Spleen (tissue), 11 donors: Measurements from ENCODE around the gene SLC9A8. TPM values are rescaled to one million over a fixed set of nuclear protein-coding genes. Genes with fewer than 3 reads are reported as not detected.
A peak's percentile ranks its signal among the peaks of the same experiment; 100 is the strongest.

Experiments
- DNase-seq: peaks from one replicate; pipeline ENCODE4 v3.0.0-alpha.2; 2020
- H3K27ac ChIP-seq, 8 donors: fragments of 200-600 bp; sonication (generic) in 7 of 8; 1 replicate in 4 of 8; 2 replicates in 4 of 8; pipeline versions ENCODE4 v1.5.0 to v1.8.0; 2016 to 2021; ENCODE audit warnings: inconsistent platforms in 4 of 8, mild to moderate bottlenecking in 4 of 8, moderate library complexity in 1 of 8
- H3K27me3 ChIP-seq, 7 donors: fragments of 200-600 bp; sonication (generic) in 6 of 7; replicated peaks in 1 of 7; 1 replicate in 4 of 7; 2 replicates in 3 of 7; pipeline versions ENCODE4 v1.5.0 to v1.8.0; 2016 to 2021; ENCODE audit warnings: inconsistent platforms in 3 of 7, mild to moderate bottlenecking in 1 of 7
- H3K36me3 ChIP-seq, 6 donors: fragments of 200-600 bp; sonication (generic) in 5 of 6; 1 replicate in 4 of 6; 2 replicates in 2 of 6; pipeline versions ENCODE4 v1.5.0 to v1.8.0; 2016 to 2021; ENCODE audit warnings: inconsistent platforms in 2 of 6
- H3K4me1 ChIP-seq, 6 donors: fragments of 200-600 bp; sonication (generic) in 5 of 6; 1 replicate in 3 of 6; 2 replicates in 3 of 6; pipeline versions ENCODE4 v1.5.0 to v1.8.0; 2016 to 2021; ENCODE audit warnings: inconsistent platforms in 3 of 6
- H3K4me3 ChIP-seq, 8 donors: fragments of 200-600 bp; sonication (generic) in 7 of 8; 1 replicate in 4 of 8; 2 replicates in 4 of 8; pipeline versions ENCODE4 v1.5.0 to v1.8.0; 2016 to 2021; ENCODE audit warnings: inconsistent platforms in 4 of 8, mild to moderate bottlenecking in 4 of 8, moderate library complexity in 2 of 8
- H3K9me3 ChIP-seq, 8 donors: fragments of 200-600 bp; sonication (generic) in 7 of 8; 1 replicate in 4 of 8; 2 replicates in 4 of 8; pipeline versions ENCODE4 v1.5.0 to v1.8.0; 2016 to 2021; ENCODE audit warnings: inconsistent platforms in 4 of 8
- POLR2A ChIP-seq, 3 donors: fragments of 450-650 bp; IDR thresholded peaks; one replicate each; pipeline ENCODE4 v1.5.1; 2017; ENCODE audit warnings: antibody characterized with exemption in 3 of 3, mild to moderate bottlenecking in 1 of 3
- POLR2AphosphoS5 ChIP-seq, 3 donors: sonication (generic); formaldehyde crosslinking; IDR thresholded peaks; one replicate each; pipeline ENCODE4 v1.5.1; 2017; ENCODE audit warnings: antibody characterized with exemption in 3 of 3
- WGBS, 5 donors: extraction: QIAGEN DNeasy Blood & Tissue Kit in 3 of 5; methylation state at CpG; one replicate each; pipeline versions ENCODE4 v1.1.5 to v1.1.7; 2013 to 2018; 5-methylcytosine and 5-hydroxymethylcytosine counted together
- intact Hi-C: fragments of 100-400 bp; cut with DNase I; formaldehyde crosslinking; loops from one replicate; pipeline ENCODE4 v1.15.0; 2023; ENCODE audit warnings: low total_unique reads
- polyA plus RNA-seq, 3 donors: library from polyadenylated mRNA; stranded (reverse); fragments of 200-250 nt; gene quantifications; one replicate each; pipeline ENCODE4 v1.2.1, GENCODE V29; 2013
- total RNA-seq, 7 donors: library from RNA; depleted of rRNA in 3 of 7; stranded (reverse); fragments of >200 nt in 3 of 7; fragmentation: NEBNext Ultra II Directional in 4 of 7; extraction: Animal tissue kit (Norgen Biotek cat#: 25700) in 4 of 7; gene quantifications; one replicate each; pipeline versions ENCODE4 v1.1.0 to v1.2.1, GENCODE V29; 2016 to 2021
- TF ChIP-seq, protein P1 (sequence below), 11 experiments: fragments of 200-600 bp in 7 of 11; fragments of 450-650 bp in 4 of 11; sonication (generic) in 4 of 11; IDR thresholded peaks in 8 of 11; conservative IDR thresholded peaks in 3 of 11; 1 replicate in 7 of 11; 2 replicates in 4 of 11; pipeline versions ENCODE4 v1.4.0 to v1.8.0; 2016 to 2021; ENCODE audit warnings: antibody characterized with exemption in 11 of 11, inconsistent platforms in 4 of 11, mild to moderate bottlenecking in 1 of 11
- donor health status: healthy with polysubstance abuse.
- donor health status: DM: no; HTN: no; CAD: no; lungs with moderate emphysema.
- donor health status: DM: no; HTN: no; CAD: no.
- donor health status: Bipolar disorder and iron deficiency.
- donor health status: healthy.
- donor health status: DM: no; HTN: no; CAD: no.
- donor health status: DM: yes; HTN: yes; CAD: no.

SLC9A8 gene
- total and polyA plus RNA-seq, 10 donors = 4.6 to 35.3 (median 22.3) TPM

DNA sequence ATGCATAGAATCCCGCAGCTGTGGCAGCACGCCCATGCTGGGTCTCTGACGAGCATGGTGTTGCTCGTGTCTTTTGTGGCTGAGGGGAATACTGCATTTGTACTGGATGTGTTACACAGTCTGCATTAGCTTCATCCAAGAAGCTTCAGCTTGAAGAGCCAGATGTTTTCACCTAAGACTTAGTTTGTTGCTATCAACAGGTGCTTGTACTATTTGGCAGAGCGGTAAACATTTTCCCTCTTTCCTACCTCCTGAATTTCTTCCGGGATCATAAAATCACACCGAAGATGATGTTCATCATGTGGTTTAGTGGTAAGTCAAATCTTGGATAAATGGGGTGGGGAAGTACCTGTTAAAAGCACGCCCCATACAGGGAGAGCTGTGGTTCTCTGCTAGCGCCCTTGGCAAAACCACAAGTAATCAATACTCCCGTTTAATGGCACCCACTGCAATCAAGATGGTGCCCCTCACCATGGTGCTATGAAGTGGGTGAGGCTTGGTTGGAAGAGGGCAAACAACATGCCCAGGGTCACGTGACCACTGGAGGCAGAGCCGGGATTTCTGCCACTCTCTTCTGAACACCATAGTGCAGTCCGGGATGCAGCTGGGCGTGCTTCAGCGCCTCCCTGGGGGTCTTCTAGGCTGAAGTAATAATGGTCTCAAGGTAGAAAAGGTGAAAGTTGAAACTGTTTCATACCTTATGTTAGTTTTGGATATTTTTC lies 68.3 kb downstream of the SLC9A8 start:
- no peak overlapping the region for H3K4me3 ChIP-seq
- no peak overlapping the region for H3K27ac ChIP-seq
- no peaks in the 10 kb centered on the region for H3K4me1 ChIP-seq
- peaks cover 7 to 100% (median 76%) of the 10 kb centered on the region in 6 donors for H3K36me3 ChIP-seq
- no peaks in the 10 kb centered on the region for H3K27me3 ChIP-seq
- 90 to 96% (median 93%) methylated on average over 15 of the region's 15 CpGs for WGBS, 5 donors
- H3K9me3 ChIP-seq = no peaks in the 10 kb centered on the region
- no peak for DNase-seq
- intact Hi-C loops = no loop called here
- TF ChIP-seq POLR2AphosphoS5 (IDR thresholded peaks at IDR 0.05) (no peak), POLR2A (IDR thresholded peaks at IDR 0.05) (no peak)
- TF ChIP-seq, protein P1, sequence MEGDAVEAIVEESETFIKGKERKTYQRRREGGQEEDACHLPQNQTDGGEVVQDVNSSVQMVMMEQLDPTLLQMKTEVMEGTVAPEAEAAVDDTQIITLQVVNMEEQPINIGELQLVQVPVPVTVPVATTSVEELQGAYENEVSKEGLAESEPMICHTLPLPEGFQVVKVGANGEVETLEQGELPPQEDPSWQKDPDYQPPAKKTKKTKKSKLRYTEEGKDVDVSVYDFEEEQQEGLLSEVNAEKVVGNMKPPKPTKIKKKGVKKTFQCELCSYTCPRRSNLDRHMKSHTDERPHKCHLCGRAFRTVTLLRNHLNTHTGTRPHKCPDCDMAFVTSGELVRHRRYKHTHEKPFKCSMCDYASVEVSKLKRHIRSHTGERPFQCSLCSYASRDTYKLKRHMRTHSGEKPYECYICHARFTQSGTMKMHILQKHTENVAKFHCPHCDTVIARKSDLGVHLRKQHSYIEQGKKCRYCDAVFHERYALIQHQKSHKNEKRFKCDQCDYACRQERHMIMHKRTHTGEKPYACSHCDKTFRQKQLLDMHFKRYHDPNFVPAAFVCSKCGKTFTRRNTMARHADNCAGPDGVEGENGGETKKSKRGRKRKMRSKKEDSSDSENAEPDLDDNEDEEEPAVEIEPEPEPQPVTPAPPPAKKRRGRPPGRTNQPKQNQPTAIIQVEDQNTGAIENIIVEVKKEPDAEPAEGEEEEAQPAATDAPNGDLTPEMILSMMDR (IDR thresholded peaks at IDR 0.05 in 8 of 11, conservative IDR thresholded peaks at IDR 0.05 in 3 of 11) = no peak

DNA sequence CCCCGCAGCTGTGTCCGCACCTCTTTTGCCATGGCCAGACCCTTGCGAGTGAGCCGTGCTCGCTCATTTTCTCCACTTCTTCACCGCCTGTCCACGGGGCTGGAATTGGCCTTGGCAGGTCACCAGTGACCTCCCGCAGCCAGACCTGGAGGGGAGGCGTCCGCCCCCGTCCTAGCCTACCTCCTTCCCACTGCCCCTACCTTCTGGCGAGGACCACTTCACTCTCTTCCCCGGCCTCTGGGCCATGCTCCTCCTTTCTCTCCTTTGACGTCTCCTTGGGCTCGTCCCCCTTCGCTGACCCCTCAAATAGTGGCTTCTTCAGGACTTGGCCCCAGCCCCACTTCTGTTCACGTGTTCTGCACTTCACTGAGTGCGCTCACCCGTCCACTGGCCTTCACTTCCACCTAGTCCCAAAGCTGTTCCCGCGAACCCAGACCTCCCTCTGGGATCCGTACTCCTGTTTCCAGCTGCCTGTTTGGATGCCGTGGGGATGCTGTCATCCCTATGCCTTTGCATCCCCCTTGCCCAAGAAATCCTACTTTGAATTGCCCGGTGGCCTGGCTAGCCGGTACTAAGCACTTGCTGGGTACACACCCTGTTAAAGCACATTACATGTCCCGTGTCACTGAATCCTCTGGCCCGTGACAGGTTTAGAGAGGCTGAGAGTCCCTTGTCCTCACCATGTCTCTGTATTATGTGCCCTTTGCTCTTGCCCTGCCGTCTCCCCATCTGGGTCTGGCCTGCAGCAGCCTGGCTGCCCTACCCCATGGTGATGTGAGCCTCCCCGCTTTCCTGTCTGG lies 69.7 kb downstream of the SLC9A8 start:
- intact Hi-C loops = no loop called here
- WGBS, 5 donors = 90 to 94% (median 93%) methylated on average over 28 to 29 of the region's 29 CpGs
- peak overlapping the region in 1 of 8 donors; percentile 24 for H3K27ac ChIP-seq
- peaks cover 0 to 14% (median 8%) of the 10 kb centered on the region in 6 donors for H3K4me1 ChIP-seq
- H3K36me3 ChIP-seq = peaks cover 7 to 100% (median 77%) of the 10 kb centered on the region in 6 donors
- TF ChIP-seq POLR2AphosphoS5 (IDR thresholded peaks at IDR 0.05) (peak in 2 of 3 donors; percentile 20 to 52), POLR2A (IDR thresholded peaks at IDR 0.05) (no peak)
- no peak overlapping the region for H3K4me3 ChIP-seq
- no peak for DNase-seq
- H3K27me3 ChIP-seq = no peaks in the 10 kb centered on the region
- no peaks in the 10 kb centered on the region for H3K9me3 ChIP-seq

DNA sequence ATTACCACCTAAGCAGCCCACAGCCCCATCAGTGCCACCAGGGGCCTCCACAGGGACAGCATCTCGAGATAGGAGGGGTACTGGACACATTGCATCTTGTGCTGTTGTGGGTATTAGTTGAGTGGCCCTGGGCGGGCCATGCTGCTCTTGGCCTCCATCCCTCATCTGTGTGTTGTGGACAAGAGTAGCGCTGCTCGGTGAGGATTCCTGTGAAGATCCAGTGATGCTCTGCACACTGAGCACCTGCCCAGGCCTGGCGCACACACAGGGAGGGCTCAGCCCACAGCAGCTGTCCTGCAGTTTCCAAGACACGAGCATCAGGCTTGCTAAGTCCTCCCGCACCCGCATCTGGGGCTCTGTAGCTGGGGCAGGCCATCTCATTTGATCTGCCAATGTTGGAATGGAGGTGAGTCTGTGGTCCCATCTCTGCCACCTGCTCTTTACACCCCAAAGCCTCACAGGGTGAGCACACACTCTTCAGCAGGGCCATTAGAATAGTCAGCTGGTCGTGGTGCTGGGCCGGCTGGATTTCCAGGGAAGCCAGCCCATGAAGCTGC lies 70.7 kb downstream of the SLC9A8 start:
- DNase-seq = no peak
- H3K27ac ChIP-seq = peak overlapping the region in 1 of 8 donors; percentile 8
- peaks cover 6 to 24% (median 17%) of the 10 kb centered on the region in 6 donors for H3K4me1 ChIP-seq
- WGBS, 5 donors = 96 to 100% (median 97%) methylated on average over 5 to 10 of the region's 10 CpGs
- no peaks in the 10 kb centered on the region for H3K27me3 ChIP-seq
- no peak for TF ChIP-seq POLR2A (IDR thresholded peaks at IDR 0.05)
- TF ChIP-seq, protein P1 (IDR thresholded peaks at IDR 0.05 in 8 of 11, conservative IDR thresholded peaks at IDR 0.05 in 3 of 11) = no peak
- no peak for TF ChIP-seq POLR2AphosphoS5 (IDR thresholded peaks at IDR 0.05)
- H3K4me3 ChIP-seq = no peak overlapping the region
- no peaks in the 10 kb centered on the region for H3K9me3 ChIP-seq
- intact Hi-C loops = no loop called here
- peaks cover 7 to 100% (median 77%) of the 10 kb centered on the region in 6 donors for H3K36me3 ChIP-seq

DNA sequence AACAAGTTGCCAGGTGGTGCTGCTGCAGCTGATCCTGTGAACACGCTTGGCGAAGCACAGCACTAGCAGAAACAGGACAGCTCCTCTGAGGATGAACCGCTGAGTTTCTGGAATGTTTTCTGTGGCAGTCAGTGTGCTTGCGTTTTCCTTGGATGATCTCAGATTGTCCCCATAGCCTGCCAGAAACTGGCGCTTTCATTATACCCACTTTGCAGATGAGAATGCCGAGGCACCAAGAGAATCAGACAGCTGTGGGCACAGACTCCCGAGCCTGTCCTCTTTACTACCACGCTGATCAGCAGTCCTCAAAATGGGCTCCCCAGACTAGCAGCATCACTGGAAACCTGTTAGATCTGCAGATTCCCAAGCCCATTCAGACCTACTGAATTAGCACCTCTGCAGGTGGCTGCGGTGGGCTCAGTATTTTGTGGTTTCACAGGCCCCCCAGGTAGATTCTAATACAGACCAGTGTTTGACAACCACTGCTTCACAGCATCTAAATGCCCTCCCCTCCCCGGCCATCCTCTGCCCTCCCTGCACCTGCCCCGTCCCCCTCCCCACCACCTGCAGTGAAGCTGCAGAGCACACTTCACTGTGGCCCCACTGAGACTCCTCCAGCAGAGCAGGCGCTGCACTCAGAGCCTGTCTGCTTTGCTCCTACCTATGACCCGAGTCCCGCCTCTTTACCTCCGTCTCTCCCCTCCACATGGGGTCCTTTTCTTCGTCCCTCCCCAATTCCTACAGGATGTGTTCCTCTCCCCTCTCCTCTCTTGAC lies 73.1 kb downstream of the SLC9A8 start:
- no peak for DNase-seq

More for the DNA sequence above, 73.1 kb downstream of the SLC9A8 start:
- Histone ChIP-seq H3K27ac (peak overlapping the region; percentile 54 to 93 (median 84)), H3K4me1 (peaks cover 14 to 48% (median 39%) of the 10 kb centered on the region in 6 donors), H3K36me3 (peaks cover 3 to 93% (median 58%) of the 10 kb centered on the region in 6 donors), H3K9me3 (no peaks in the 10 kb centered on the region), H3K27me3 (no peaks in the 10 kb centered on the region), H3K4me3 (no peak overlapping the region)
- TF ChIP-seq POLR2AphosphoS5 (IDR thresholded peaks at IDR 0.05) = no peak
- TF ChIP-seq, protein P1 (IDR thresholded peaks at IDR 0.05 in 8 of 11, conservative IDR thresholded peaks at IDR 0.05 in 3 of 11) = no peak
- TF ChIP-seq POLR2A (IDR thresholded peaks at IDR 0.05) = no peak
- intact Hi-C loops = no loop called here
- WGBS, 5 donors = 93 to 95% (median 94%) methylated on average over 15 to 16 of the region's 16 CpGs
